ENCODE measurements around the gene FNDC8.

The FNDC8 gene

DNA sequence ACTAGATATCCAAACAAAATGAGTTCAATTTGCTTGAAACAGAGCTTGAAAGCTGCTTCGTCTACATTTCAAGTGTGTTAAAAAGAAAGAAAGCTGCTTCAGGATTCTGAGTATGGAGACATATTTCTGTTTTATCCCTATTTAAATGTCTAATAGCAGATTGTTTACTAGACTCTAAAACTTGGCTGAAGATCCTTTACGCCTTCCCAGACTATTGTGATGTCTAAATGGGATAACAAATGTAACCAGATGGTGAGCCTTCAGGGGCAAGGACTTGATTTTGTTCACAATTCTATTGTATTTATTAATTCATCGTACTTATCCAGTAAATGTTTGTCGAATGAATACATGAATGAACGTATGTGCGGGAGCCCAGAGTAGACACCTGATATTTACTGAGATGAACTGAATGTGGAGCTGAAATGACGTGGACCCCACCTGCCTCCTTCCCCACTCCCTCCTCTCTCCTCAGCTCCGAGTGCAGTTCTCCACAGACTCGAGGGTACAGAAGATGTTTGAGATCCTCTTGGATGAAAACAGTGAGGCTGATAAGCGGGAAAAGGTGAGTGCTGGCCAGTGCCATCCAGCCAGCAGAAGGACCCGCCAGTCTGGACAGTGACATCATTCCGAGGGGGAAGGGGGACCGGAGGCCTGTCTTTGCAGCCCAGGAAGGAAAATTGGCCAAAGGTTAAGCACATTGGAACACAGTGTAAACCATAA is 31.2 kb downstream of the FNDC8 start:
- Histone ChIP-seq H4K5ac (ENCODE audit: low read length) (no peak overlapping the region), H2BK15ac (replicated peaks; ENCODE audit: low read depth) (no peak overlapping the region), H3K79me1 (ENCODE audit: low read length) (no peaks in the 10 kb centered on the region), H3K4me1 (ENCODE audit: control insufficient read depth, low read depth, low read length) (no peaks in the 10 kb centered on the region), H3K79me2 (ENCODE audit: control insufficient read depth, insufficient read depth, low read length) (no peaks in the 10 kb centered on the region), H3K27me3 (ENCODE audit: insufficient read depth, low read length, poor library complexity) (no peaks in the 10 kb centered on the region), H3K27ac (ENCODE audit: low read depth, low read length) (no peak overlapping the region), H2AK5ac (ENCODE audit: low read length) (no peak overlapping the region), H3K36me3 (ENCODE audit: control insufficient read depth, insufficient read depth, low read length) (no peaks in the 10 kb centered on the region), H4K8ac (ENCODE audit: low read depth, low read length) (no peak overlapping the region), H2BK5ac (ENCODE audit: low read length) (no peak overlapping the region), H3K23ac (ENCODE audit: low read length) (no peak overlapping the region), H3K4ac (ENCODE audit: low read depth, low read length) (no peak overlapping the region), H3K9ac (ENCODE audit: low read length) (no peak overlapping the region), H2BK120ac (ENCODE audit: low read depth, low read length) (no peak overlapping the region), H3K18ac (ENCODE audit: low read length) (no peak overlapping the region), H3K56ac (ENCODE audit: low read length) (no peak overlapping the region), H3K4me3 (ENCODE audit: low read length) (no peak overlapping the region), H3K4me2 (ENCODE audit: low read length) (no peak overlapping the region)
- no CpG with 5 or more reads among the region's 13 CpGs for WGBS (ENCODE audit: extremely low coverage, insufficient coverage, low lambda C conversion rate)
- no peak for DNase-seq

DNA sequence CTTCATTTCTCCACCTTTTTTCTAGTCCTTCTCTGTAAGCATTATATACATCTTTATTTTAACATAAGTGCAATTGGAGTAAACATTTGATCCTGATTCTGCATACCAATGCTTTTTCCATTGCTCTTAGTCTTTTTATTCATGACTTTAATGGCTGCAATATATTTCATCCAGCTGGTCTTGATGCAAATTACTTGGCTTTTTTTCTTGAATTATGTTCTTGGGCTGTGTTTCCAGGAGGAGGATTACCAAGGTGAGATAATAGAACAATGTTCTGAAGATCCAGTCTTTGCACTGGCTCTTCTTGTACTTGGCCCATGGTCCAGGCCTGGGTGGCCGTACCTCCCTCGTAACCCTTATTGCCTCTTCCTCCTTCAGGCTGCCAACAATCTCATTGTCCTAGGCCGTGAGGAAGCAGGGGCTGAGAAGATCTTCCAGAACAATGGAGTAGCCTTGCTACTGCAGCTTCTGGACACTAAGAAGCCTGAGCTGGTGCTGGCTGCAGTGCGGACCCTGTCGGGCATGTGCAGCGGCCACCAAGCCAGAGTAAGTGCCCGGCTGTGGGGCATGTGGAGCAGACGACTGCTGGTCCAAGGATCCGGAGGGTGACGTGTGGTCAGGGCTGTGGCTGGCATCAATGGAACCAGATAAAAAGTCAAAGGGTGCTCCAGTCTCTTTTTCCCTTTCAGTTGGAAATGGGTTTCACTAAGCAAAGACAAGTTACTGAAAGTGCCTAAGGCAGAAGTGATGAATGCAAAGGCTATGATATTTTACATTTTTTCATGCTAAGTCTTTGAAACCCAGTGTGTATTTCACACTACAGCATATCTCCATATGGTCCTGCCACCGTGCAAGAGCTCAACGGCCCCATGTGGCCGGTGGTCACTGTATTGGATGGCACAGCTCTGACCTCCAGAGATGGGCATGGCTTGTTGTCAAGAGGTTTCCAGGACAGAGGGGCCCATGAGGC is 33.1 kb downstream of the FNDC8 start:
- Histone ChIP-seq H3K79me2 (ENCODE audit: control insufficient read depth, insufficient read depth, low read length) (no peaks in the 10 kb centered on the region), H3K4me3 (ENCODE audit: low read length) (no peak overlapping the region), H3K4me1 (ENCODE audit: control insufficient read depth, low read depth, low read length) (no peaks in the 10 kb centered on the region), H3K18ac (ENCODE audit: low read length) (no peak overlapping the region), H2BK15ac (replicated peaks; ENCODE audit: low read depth) (no peak overlapping the region), H3K79me1 (ENCODE audit: low read length) (no peaks in the 10 kb centered on the region), H4K5ac (ENCODE audit: low read length) (no peak overlapping the region), H2BK5ac (ENCODE audit: low read length) (no peak overlapping the region), H4K8ac (ENCODE audit: low read depth, low read length) (no peak overlapping the region), H3K23ac (ENCODE audit: low read length) (no peak overlapping the region), H2BK120ac (ENCODE audit: low read depth, low read length) (no peak overlapping the region), H2AK5ac (ENCODE audit: low read length) (no peak overlapping the region), H3K36me3 (ENCODE audit: control insufficient read depth, insufficient read depth, low read length) (no peaks in the 10 kb centered on the region), H3K4me2 (ENCODE audit: low read length) (no peak overlapping the region), H3K56ac (ENCODE audit: low read length) (no peak overlapping the region), H3K27ac (ENCODE audit: low read depth, low read length) (no peak overlapping the region), H3K4ac (ENCODE audit: low read depth, low read length) (no peak overlapping the region), H3K9ac (ENCODE audit: low read length) (no peak overlapping the region), H3K27me3 (ENCODE audit: insufficient read depth, low read length, poor library complexity) (no peaks in the 10 kb centered on the region)
- no peak for DNase-seq
- no CpG with 5 or more reads among the region's 13 CpGs for WGBS (ENCODE audit: extremely low coverage, insufficient coverage, low lambda C conversion rate)

DNA sequence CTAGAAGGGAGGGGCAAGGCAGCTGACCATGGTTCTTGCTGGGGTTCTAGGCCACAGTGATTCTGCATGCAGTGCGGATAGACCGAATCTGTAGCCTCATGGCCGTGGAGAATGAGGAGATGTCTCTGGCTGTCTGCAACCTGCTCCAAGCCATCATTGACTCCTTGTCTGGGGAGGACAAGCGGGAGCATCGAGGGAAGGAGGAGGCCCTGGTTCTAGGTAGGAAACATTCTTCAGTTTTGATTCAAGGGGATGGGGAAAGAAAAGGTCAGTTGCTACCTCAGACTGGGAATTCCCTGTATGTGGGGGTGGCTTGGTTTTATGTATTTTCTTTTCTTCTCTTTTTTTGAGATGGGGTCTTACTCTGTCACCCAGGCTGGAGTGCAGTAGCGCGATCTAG is 33.8 kb downstream of the FNDC8 start:
- no peak overlapping the region for H3K4ac ChIP-seq (ENCODE audit: low read depth, low read length)
- H3K36me3 ChIP-seq (ENCODE audit: control insufficient read depth, insufficient read depth, low read length), result no peaks in the 10 kb centered on the region
- H2BK120ac ChIP-seq (ENCODE audit: low read depth, low read length), result no peak overlapping the region
- H3K23ac ChIP-seq (ENCODE audit: low read length), result no peak overlapping the region
- H2BK15ac ChIP-seq (replicated peaks; ENCODE audit: low read depth), result no peak overlapping the region
- DNase-seq, result no peak
- H3K18ac ChIP-seq (ENCODE audit: low read length), result no peak overlapping the region
- H3K27me3 ChIP-seq (ENCODE audit: insufficient read depth, low read length, poor library complexity), result no peaks in the 10 kb centered on the region
- H2AK5ac ChIP-seq (ENCODE audit: low read length), result no peak overlapping the region
- no peak overlapping the region for H4K8ac ChIP-seq (ENCODE audit: low read depth, low read length)
- no CpG with 5 or more reads among the region's 7 CpGs for WGBS (ENCODE audit: extremely low coverage, insufficient coverage, low lambda C conversion rate)
- no peak overlapping the region for H3K4me3 ChIP-seq (ENCODE audit: low read length)
- no peak overlapping the region for H3K9ac ChIP-seq (ENCODE audit: low read length)
- no peak overlapping the region for H2BK5ac ChIP-seq (ENCODE audit: low read length)
- no peak overlapping the region for H3K4me2 ChIP-seq (ENCODE audit: low read length)
- H3K79me1 ChIP-seq (ENCODE audit: low read length), result no peaks in the 10 kb centered on the region
- H3K56ac ChIP-seq (ENCODE audit: low read length), result no peak overlapping the region
- no peak overlapping the region for H3K27ac ChIP-seq (ENCODE audit: low read depth, low read length)
- no peaks in the 10 kb centered on the region for H3K79me2 ChIP-seq (ENCODE audit: control insufficient read depth, insufficient read depth, low read length)
- H3K4me1 ChIP-seq (ENCODE audit: control insufficient read depth, low read depth, low read length), result no peaks in the 10 kb centered on the region
- no peak overlapping the region for H4K5ac ChIP-seq (ENCODE audit: low read length)

DNA sequence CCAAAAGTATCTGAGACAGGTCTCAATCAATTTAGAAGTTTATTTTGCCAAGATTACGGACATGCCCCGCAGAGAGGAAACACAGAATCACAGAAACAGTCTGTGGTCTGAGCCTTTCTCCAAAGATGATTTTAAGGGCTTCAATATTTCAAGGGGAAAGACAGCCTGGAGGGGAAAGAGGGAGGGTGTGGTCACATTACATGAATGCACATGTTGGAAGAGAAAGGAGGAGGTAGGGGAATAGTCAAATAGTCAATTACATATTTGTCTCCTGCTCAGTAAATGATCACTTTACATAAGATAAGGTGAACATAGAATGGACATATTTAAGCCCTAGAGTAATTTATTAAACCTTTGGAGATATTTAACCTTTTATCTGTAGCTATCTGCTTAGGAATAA is 38.5 kb downstream of the FNDC8 start:
- no peak overlapping the region for H4K8ac ChIP-seq (ENCODE audit: low read depth, low read length)
- no peak overlapping the region for H3K4me3 ChIP-seq (ENCODE audit: low read length)
- H4K5ac ChIP-seq (ENCODE audit: low read length), result no peak overlapping the region
- H3K23ac ChIP-seq (ENCODE audit: low read length), result no peak overlapping the region
- no peak overlapping the region for H2BK15ac ChIP-seq (replicated peaks; ENCODE audit: low read depth)
- H3K36me3 ChIP-seq (ENCODE audit: control insufficient read depth, insufficient read depth, low read length), result no peaks in the 10 kb centered on the region
- no peak overlapping the region for H3K18ac ChIP-seq (ENCODE audit: low read length)
- no peaks in the 10 kb centered on the region for H3K27me3 ChIP-seq (ENCODE audit: insufficient read depth, low read length, poor library complexity)
- no peak overlapping the region for H2AK5ac ChIP-seq (ENCODE audit: low read length)
- H2BK5ac ChIP-seq (ENCODE audit: low read length), result no peak overlapping the region
- no peaks in the 10 kb centered on the region for H3K79me1 ChIP-seq (ENCODE audit: low read length)
- no peak overlapping the region for H3K4me2 ChIP-seq (ENCODE audit: low read length)
- H2BK120ac ChIP-seq (ENCODE audit: low read depth, low read length), result no peak overlapping the region
- no peak overlapping the region for H3K56ac ChIP-seq (ENCODE audit: low read length)
- H3K4ac ChIP-seq (ENCODE audit: low read depth, low read length), result no peak overlapping the region
- WGBS (ENCODE audit: extremely low coverage, insufficient coverage, low lambda C conversion rate), result no CpG with 5 or more reads among the region's 2 CpGs
- no peaks in the 10 kb centered on the region for H3K79me2 ChIP-seq (ENCODE audit: control insufficient read depth, insufficient read depth, low read length)
- no peak overlapping the region for H3K9ac ChIP-seq (ENCODE audit: low read length)
- DNase-seq, result no peak
- H3K27ac ChIP-seq (ENCODE audit: low read depth, low read length), result no peak overlapping the region
- no peaks in the 10 kb centered on the region for H3K4me1 ChIP-seq (ENCODE audit: control insufficient read depth, low read depth, low read length)

DNA sequence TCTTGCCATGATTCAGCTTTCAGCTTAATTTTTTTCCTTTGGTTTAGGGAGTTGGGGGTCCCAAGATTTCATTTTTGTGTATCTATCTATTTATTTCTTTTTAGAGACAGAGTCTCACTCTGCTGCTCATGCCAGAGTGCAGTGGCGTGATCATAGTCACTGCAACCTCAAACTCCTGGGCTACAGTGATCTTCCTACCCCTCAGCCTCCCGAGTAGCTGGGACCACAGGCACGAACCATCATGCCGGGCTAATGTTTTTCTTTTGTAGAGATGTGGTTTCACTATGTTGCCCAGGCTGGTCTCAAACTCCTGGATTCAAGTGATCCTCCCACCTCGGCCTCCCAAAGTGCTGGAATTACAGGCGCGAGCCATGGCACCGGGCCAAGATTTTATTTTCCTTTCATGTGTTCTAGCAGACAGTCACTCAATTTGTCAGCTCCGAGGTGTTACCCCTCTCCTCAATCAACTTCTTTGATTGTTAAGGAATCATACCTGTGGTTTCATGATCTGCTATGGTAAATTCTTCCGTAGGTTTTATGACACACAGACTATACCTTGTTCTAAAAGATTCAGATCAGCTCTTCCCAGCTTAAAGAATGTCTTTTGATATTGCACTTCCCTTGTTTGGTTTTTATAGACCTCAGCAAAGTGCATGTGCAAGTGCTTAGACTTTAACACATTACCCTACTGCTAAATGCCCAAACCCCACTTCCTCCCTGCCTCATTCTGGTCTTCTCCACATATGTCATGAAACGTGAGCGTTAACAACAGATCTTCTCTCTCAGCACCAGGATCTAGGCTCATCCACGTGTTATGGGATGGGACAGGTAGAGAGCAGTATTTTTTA is 39.2 kb downstream of the FNDC8 start:
- DNase-seq, result no peak
- Histone ChIP-seq H2AK5ac (ENCODE audit: low read length) (no peak overlapping the region), H4K5ac (ENCODE audit: low read length) (no peak overlapping the region), H3K79me2 (ENCODE audit: control insufficient read depth, insufficient read depth, low read length) (no peaks in the 10 kb centered on the region), H3K4ac (ENCODE audit: low read depth, low read length) (no peak overlapping the region), H3K36me3 (ENCODE audit: control insufficient read depth, insufficient read depth, low read length) (no peaks in the 10 kb centered on the region), H3K9ac (ENCODE audit: low read length) (no peak overlapping the region), H3K27ac (ENCODE audit: low read depth, low read length) (no peak overlapping the region), H4K8ac (ENCODE audit: low read depth, low read length) (no peak overlapping the region), H3K4me3 (ENCODE audit: low read length) (no peak overlapping the region), H2BK15ac (replicated peaks; ENCODE audit: low read depth) (no peak overlapping the region), H3K79me1 (ENCODE audit: low read length) (no peaks in the 10 kb centered on the region), H3K18ac (ENCODE audit: low read length) (no peak overlapping the region), H3K4me1 (ENCODE audit: control insufficient read depth, low read depth, low read length) (no peaks in the 10 kb centered on the region), H3K23ac (ENCODE audit: low read length) (no peak overlapping the region), H3K56ac (ENCODE audit: low read length) (no peak overlapping the region), H2BK5ac (ENCODE audit: low read length) (no peak overlapping the region), H3K4me2 (ENCODE audit: low read length) (no peak overlapping the region), H2BK120ac (ENCODE audit: low read depth, low read length) (no peak overlapping the region), H3K27me3 (ENCODE audit: insufficient read depth, low read length, poor library complexity) (no peaks in the 10 kb centered on the region)
- no CpG with 5 or more reads among the region's 13 CpGs for WGBS (ENCODE audit: extremely low coverage, insufficient coverage, low lambda C conversion rate)
